Liver (tissue), 9 donors: ENCODE results near the gene SYNJ2. TPM values are rescaled to one million over a fixed set of nuclear protein-coding genes. Genes with fewer than 3 reads are reported as not detected.

ENCODE experiments used
- DNase-seq: peaks from one replicate; pipeline ENCODE4 v3.0.0-alpha.2; 2017; ENCODE audit warnings: low spot score
- H3K27ac ChIP-seq, 2 donors: one replicate each; pipeline ENCODE4 v1.7.0; 2013; ENCODE audit warnings: inconsistent platforms in 2 of 2, low read length in 2 of 2, control low read depth in 1 of 2, low read depth in 1 of 2, mild to moderate bottlenecking in 1 of 2
- H3K27me3 ChIP-seq, 4 donors: one replicate each; pipeline versions ENCODE4 v1.6.1 to v1.7.0; 2013; ENCODE audit warnings: low read length in 3 of 4, inconsistent platforms in 1 of 4, mild to moderate bottlenecking in 1 of 4, moderate library complexity in 1 of 4; ENCODE audit not compliant: control insufficient read depth in 4 of 4, insufficient read depth in 4 of 4
- H3K36me3 ChIP-seq, 4 donors: one replicate each; pipeline versions ENCODE4 v1.6.1 to v1.7.0; 2013; ENCODE audit warnings: low read length in 3 of 4, mild to moderate bottlenecking in 3 of 4, low read depth in 1 of 4, moderate library complexity in 1 of 4; ENCODE audit not compliant: control insufficient read depth in 4 of 4, insufficient read depth in 3 of 4
- H3K4me1 ChIP-seq, 4 donors: one replicate each; pipeline versions ENCODE4 v1.6.1 to v1.7.0; 2013; ENCODE audit warnings: low read length in 3 of 4, mild to moderate bottlenecking in 3 of 4, moderate library complexity in 1 of 4; ENCODE audit not compliant: control insufficient read depth in 4 of 4, insufficient read depth in 4 of 4
- H3K4me3 ChIP-seq, 3 donors: one replicate each; pipeline versions ENCODE4 v1.6.1 to v1.7.0; 2013; ENCODE audit warnings: low read length in 3 of 3, control low read depth in 1 of 3, low read depth in 1 of 3, mild to moderate bottlenecking in 1 of 3
- H3K9ac ChIP-seq, 2 donors: one replicate each; pipeline ENCODE4 v1.7.0; 2013; ENCODE audit warnings: low read length in 2 of 2, mild to moderate bottlenecking in 2 of 2, moderate library complexity in 2 of 2, control low read depth in 1 of 2, low read depth in 1 of 2
- H3K9me3 ChIP-seq, 4 donors: one replicate each; pipeline versions ENCODE4 v1.6.1 to v1.7.0; 2013; ENCODE audit warnings: low read length in 3 of 4; ENCODE audit not compliant: control insufficient read depth in 4 of 4
- ATF3 ChIP-seq: IDR thresholded peaks from 2 replicates; pipeline ENCODE4 v1.6.1; 2016; ENCODE audit warnings: antibody characterized with exemption
- CTCF ChIP-seq: fragments of 150-350 bp; IDR thresholded peaks from 2 replicates; pipeline ENCODE4 v1.5.1; 2017; ENCODE audit warnings: improper control_type of control experiment, low read depth, low read length; ENCODE audit not compliant: missing input control
- EGR1 ChIP-seq, 2 donors: IDR thresholded peaks; 2 replicates each; pipeline ENCODE4 v1.6.1; 2016 to 2018; ENCODE audit warnings: antibody characterized with exemption in 2 of 2, low read depth in 2 of 2
- FOXA1 ChIP-seq: IDR thresholded peaks from 2 replicates; pipeline ENCODE4 v1.6.1; 2016; ENCODE audit warnings: antibody characterized with exemption
- FOXA2 ChIP-seq: IDR thresholded peaks from 2 replicates; pipeline ENCODE4 v1.6.1; 2016; ENCODE audit warnings: antibody characterized with exemption
- GABPA ChIP-seq, 2 donors: IDR thresholded peaks in 1 of 2; conservative IDR thresholded peaks in 1 of 2; 2 replicates each; pipeline ENCODE4 v1.6.1; 2016; ENCODE audit warnings: antibody characterized with exemption in 2 of 2, mild to moderate bottlenecking in 1 of 2, moderate library complexity in 1 of 2
- HNF4A ChIP-seq, 2 donors: conservative IDR thresholded peaks; 2 replicates each; pipeline ENCODE4 v1.6.1; 2016; ENCODE audit warnings: antibody characterized with exemption in 2 of 2, mild to moderate bottlenecking in 2 of 2
- HNF4G ChIP-seq: IDR thresholded peaks from 2 replicates; pipeline ENCODE4 v1.6.1; 2016; ENCODE audit warnings: antibody characterized with exemption
- JUND ChIP-seq, 2 donors: IDR thresholded peaks; 2 replicates each; pipeline ENCODE4 v1.6.1; 2016; ENCODE audit warnings: antibody characterized with exemption in 2 of 2
- NR2F2 ChIP-seq: IDR thresholded peaks from 2 replicates; pipeline ENCODE4 v1.6.1; 2016; ENCODE audit warnings: antibody characterized with exemption
- RAD21 ChIP-seq, 2 donors: IDR thresholded peaks; 2 replicates each; pipeline ENCODE4 v1.6.1; 2016; ENCODE audit warnings: antibody characterized with exemption in 2 of 2, mild to moderate bottlenecking in 2 of 2
- REST ChIP-seq: IDR thresholded peaks from 2 replicates; pipeline ENCODE4 v1.6.1; 2016; ENCODE audit warnings: antibody characterized with exemption, mild to moderate bottlenecking
- RXRA ChIP-seq, 2 donors: IDR thresholded peaks; 2 replicates each; pipeline ENCODE4 v1.6.1; 2017 to 2018; ENCODE audit warnings: antibody characterized with exemption in 2 of 2, mild to moderate bottlenecking in 1 of 2
- SP1 ChIP-seq: IDR thresholded peaks from 2 replicates; pipeline ENCODE4 v1.6.1; 2018; ENCODE audit warnings: antibody characterized with exemption, mild to moderate bottlenecking
- TAF1 ChIP-seq: conservative IDR thresholded peaks from 2 replicates; pipeline ENCODE4 v1.6.1; 2016; ENCODE audit warnings: antibody characterized with exemption, mild to moderate bottlenecking
- YY1 ChIP-seq: IDR thresholded peaks from 2 replicates; pipeline ENCODE4 v1.6.1; 2016; ENCODE audit warnings: antibody characterized with exemption, mild to moderate bottlenecking
- ZBTB33 ChIP-seq: IDR thresholded peaks from 2 replicates; pipeline ENCODE4 v1.6.1; 2016; ENCODE audit warnings: antibody characterized with exemption
- WGBS: extraction: QIAGEN DNeasy Blood & Tissue Kit; methylation state at CpG from one replicate; pipeline ENCODE4 v1.1.7; 2013; 5-methylcytosine and 5-hydroxymethylcytosine counted together
- polyA plus RNA-seq, 2 donors: library from polyadenylated mRNA; stranded (reverse) in 1 of 2; unstranded in 1 of 2; fragments of 200-250 nt in 1 of 2; fragments of >200 nt in 1 of 2; fragmentation: Nextera tagmentation in 1 of 2; extraction: Ambion mirVana in 1 of 2; gene quantifications; one replicate each; pipeline versions ENCODE4 v1.2.1 to v1.2.3, GENCODE V29; 2013 to 2015
- total RNA-seq, 2 donors: library from RNA; depleted of rRNA; stranded (reverse); fragments of >200 nt; gene quantifications; one replicate each; pipeline ENCODE4 v1.2.3, GENCODE V29; 2014
- donor health status: healthy.
- donor health status: healthy.
- donor health status: healthy.
- donor health status: healthy.
- donor health status: healthy.

The SYNJ2 gene
- total and polyA plus RNA-seq, 4 donors = 2.4 to 8.9 (median 3.2) TPM

GRCh38 chr6:158044525-158044888 is 62.8 kb downstream of the SYNJ2 start:
- Histone ChIP-seq H3K9me3 (no peaks in the 10 kb centered on the region), H3K4me1 (peaks cover 0 to 5% (median 3%) of the 10 kb centered on the region in 4 donors), H3K27ac (no peak overlapping the region), H3K9ac (no peak overlapping the region), H3K36me3 (peaks cover 0 to 3% (median 2%) of the 10 kb centered on the region in 4 donors), H3K4me3 (no peak overlapping the region), H3K27me3 (no peaks in the 10 kb centered on the region)
- no peak for DNase-seq
- TF ChIP-seq NR2F2 (no peak), FOXA1 (no peak), TAF1 (no peak), CTCF (no peak), HNF4G (no peak), FOXA2 (no peak), RAD21 (IDR thresholded peaks at IDR 0.05) (no peak), RXRA (IDR thresholded peaks at IDR 0.05) (no peak), EGR1 (IDR thresholded peaks at IDR 0.05; ENCODE audit: low read depth in 2 of 2) (no peak), ZBTB33 (no peak), SP1 (no peak), REST (no peak), HNF4A (conservative IDR thresholded peaks at IDR 0.05) (no peak), YY1 (no peak), ATF3 (no peak), JUND (IDR thresholded peaks at IDR 0.05) (no peak), GABPA (IDR thresholded peaks at IDR 0.05 in 1 of 2, conservative IDR thresholded peaks at IDR 0.05 in 1 of 2) (no peak)
- WGBS = 81% methylated on average over 6 of the region's 6 CpGs
